ENCODE results near the gene CFAP100. TPM values are rescaled to one million over a fixed set of nuclear protein-coding genes. Genes with fewer than 3 reads are reported as not detected.

Gene CFAP100
- total RNA-seq, 1 donor from 2014 or later, result not detected

- peaks cover 13% of the 10 kb centered on the region for H4K20me1 ChIP-seq (ENCODE audit: low read depth)
- Mint-ChIP-seq H3K36me3 (no peaks in the 10 kb centered on the region), H3K4me1 (peaks cover 35% of the 10 kb centered on the region), H3K4me3 (no peak overlapping the region), H3K27ac (no peak overlapping the region), H3K9me3 (no peaks in the 10 kb centered on the region), H3K27me3 (ENCODE audit: insufficient read depth, low read depth) (peaks cover 11% of the 10 kb centered on the region)
- H3K27me3 ChIP-seq, result peaks cover 7% of the 10 kb centered on the region
- H3K4me3 ChIP-seq, result no peak overlapping the region
- DNase-seq (ENCODE audit: low spot score), result no peak
- H3K4me2 ChIP-seq, result no peak overlapping the region
- peaks cover 19% of the 10 kb centered on the region for H3K4me1 ChIP-seq
- no peak overlapping the region for H3K27ac ChIP-seq
- H3F3A ChIP-seq (ENCODE audit: low read depth), result peaks cover 30% of the 10 kb centered on the region
- TF ChIP-seq EZH2 (IDR thresholded peaks at IDR 0.05) (no peak), EZH2phosphoT487 (IDR thresholded peaks at IDR 0.05) (no peak)
- TF ChIP-seq, protein P1, sequence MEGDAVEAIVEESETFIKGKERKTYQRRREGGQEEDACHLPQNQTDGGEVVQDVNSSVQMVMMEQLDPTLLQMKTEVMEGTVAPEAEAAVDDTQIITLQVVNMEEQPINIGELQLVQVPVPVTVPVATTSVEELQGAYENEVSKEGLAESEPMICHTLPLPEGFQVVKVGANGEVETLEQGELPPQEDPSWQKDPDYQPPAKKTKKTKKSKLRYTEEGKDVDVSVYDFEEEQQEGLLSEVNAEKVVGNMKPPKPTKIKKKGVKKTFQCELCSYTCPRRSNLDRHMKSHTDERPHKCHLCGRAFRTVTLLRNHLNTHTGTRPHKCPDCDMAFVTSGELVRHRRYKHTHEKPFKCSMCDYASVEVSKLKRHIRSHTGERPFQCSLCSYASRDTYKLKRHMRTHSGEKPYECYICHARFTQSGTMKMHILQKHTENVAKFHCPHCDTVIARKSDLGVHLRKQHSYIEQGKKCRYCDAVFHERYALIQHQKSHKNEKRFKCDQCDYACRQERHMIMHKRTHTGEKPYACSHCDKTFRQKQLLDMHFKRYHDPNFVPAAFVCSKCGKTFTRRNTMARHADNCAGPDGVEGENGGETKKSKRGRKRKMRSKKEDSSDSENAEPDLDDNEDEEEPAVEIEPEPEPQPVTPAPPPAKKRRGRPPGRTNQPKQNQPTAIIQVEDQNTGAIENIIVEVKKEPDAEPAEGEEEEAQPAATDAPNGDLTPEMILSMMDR (IDR thresholded peaks at IDR 0.05), result no peak
- no peaks in the 10 kb centered on the region for H3K9me3 ChIP-seq (ENCODE audit: low read depth)
- H3K79me2 ChIP-seq (ENCODE audit: low read depth), result peaks cover 6% of the 10 kb centered on the region
- H2AFZ ChIP-seq (replicated peaks), result no peak overlapping the region
- no peak overlapping the region for H3K9ac ChIP-seq
- H3K36me3 ChIP-seq, result no peaks in the 10 kb centered on the region
These were observed 40.9 kb upstream of the CFAP100 start for GRCh38 chr3:126353694-126354321.

DNA sequence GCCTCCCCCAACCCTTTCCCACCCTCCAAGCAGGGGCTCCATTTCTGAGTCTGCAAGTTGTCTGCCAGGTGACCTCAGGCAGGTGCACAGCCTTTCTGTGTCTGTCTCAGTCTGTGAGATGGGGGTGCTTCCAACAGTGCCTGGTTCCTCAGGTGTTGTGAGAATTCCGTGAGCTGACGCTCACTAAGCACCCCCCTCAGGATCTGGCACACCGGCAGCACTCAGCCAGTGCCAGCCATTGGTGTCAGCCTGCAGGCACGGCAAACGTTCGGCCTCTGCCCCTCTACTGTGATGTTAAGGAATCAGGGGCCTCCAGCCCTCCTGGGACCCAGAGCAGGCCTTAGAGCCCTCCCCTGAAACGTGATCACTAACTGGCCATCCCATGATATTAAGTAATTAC is 39.9 kb upstream of the CFAP100 start:
- H3K4me3 Mint-ChIP-seq, result peak overlapping the region; percentile 96
- Histone ChIP-seq H2AFZ (replicated peaks) (no peak overlapping the region), H4K20me1 (ENCODE audit: low read depth) (peaks cover 13% of the 10 kb centered on the region), H3K9me3 (ENCODE audit: low read depth) (no peaks in the 10 kb centered on the region), H3K79me2 (ENCODE audit: low read depth) (peaks cover 6% of the 10 kb centered on the region), H3K4me2 (no peak overlapping the region), H3F3A (ENCODE audit: low read depth) (peaks cover 30% of the 10 kb centered on the region), H3K27ac (no peak overlapping the region), H3K9ac (no peak overlapping the region), H3K4me1 (peaks cover 19% of the 10 kb centered on the region), H3K4me3 (no peak overlapping the region), H3K27me3 (peaks cover 16% of the 10 kb centered on the region), H3K36me3 (no peaks in the 10 kb centered on the region)
- no peaks in the 10 kb centered on the region for H3K36me3 Mint-ChIP-seq
- H3K4me1 Mint-ChIP-seq, result peaks cover 36% of the 10 kb centered on the region
- H3K27ac Mint-ChIP-seq, result no peak overlapping the region
- no peaks in the 10 kb centered on the region for H3K9me3 Mint-ChIP-seq
- peaks cover 17% of the 10 kb centered on the region for H3K27me3 Mint-ChIP-seq (ENCODE audit: insufficient read depth, low read depth)
- DNase-seq (ENCODE audit: low spot score), result no peak
- TF ChIP-seq EZH2phosphoT487 (IDR thresholded peaks at IDR 0.05) (no peak), EZH2 (IDR thresholded peaks at IDR 0.05) (no peak)

- peaks cover 21% of the 10 kb centered on the region for H3K27me3 ChIP-seq
- peaks cover 36% of the 10 kb centered on the region for H3K4me1 Mint-ChIP-seq
- H3K9me3 Mint-ChIP-seq, result no peaks in the 10 kb centered on the region
- H3F3A ChIP-seq (ENCODE audit: low read depth), result peaks cover 30% of the 10 kb centered on the region
- H3K4me3 ChIP-seq, result peak overlapping the region; percentile 70
- TF ChIP-seq, protein P1 (IDR thresholded peaks at IDR 0.05), result no peak
- TF ChIP-seq EZH2phosphoT487 (IDR thresholded peaks at IDR 0.05) (no peak), EZH2 (IDR thresholded peaks at IDR 0.05) (no peak)
- peak overlapping the region; percentile 96 for H3K4me3 Mint-ChIP-seq
- H3K9ac ChIP-seq, result no peak overlapping the region
- H3K36me3 ChIP-seq, result no peaks in the 10 kb centered on the region
- H3K27ac Mint-ChIP-seq, result no peak overlapping the region
- peak overlapping the region; percentile 100 for H3K4me2 ChIP-seq
- H3K9me3 ChIP-seq (ENCODE audit: low read depth), result no peaks in the 10 kb centered on the region
- peak overlapping the region; percentile 38 for H2AFZ ChIP-seq (replicated peaks)
- peaks cover 13% of the 10 kb centered on the region for H4K20me1 ChIP-seq (ENCODE audit: low read depth)
- H3K27ac ChIP-seq, result no peak overlapping the region
- peaks cover 19% of the 10 kb centered on the region for H3K4me1 ChIP-seq
- peaks cover 20% of the 10 kb centered on the region for H3K27me3 Mint-ChIP-seq (ENCODE audit: insufficient read depth, low read depth)
- no peaks in the 10 kb centered on the region for H3K36me3 Mint-ChIP-seq
- peaks cover 6% of the 10 kb centered on the region for H3K79me2 ChIP-seq (ENCODE audit: low read depth)
- DNase-seq (ENCODE audit: low spot score), result no peak
These were observed 39.5 kb upstream of the CFAP100 start for GRCh38 chr3:126355251-126355650.

DNA sequence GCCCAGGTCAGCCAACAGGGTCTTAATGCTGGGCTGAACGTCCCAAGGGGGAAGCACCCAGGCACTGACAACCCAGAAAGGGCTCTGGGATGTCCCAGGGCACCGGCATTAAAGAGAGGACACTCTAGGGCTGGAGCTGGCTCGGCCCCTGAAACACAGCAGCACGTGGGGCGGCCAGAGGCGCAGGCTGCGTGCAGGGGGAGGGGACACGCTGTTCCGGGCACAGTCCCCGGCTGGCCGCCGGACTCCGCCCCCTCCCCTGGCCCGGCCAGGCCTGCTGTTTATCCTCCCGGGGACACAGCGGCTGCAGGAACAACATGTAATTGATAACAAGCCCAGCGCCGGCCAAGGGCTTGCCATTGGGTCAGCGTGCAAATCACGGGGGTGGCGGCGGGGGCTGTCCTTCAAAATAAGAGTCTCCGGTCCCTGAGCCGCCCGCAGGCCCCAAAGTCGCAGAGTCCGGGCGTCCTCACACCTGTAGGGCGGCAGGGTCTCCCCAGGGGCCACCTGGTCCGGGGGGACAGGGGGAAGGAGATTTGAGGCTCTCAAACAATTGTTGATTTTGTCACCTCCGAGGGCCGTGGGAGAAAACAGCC is 38.8 kb upstream of the CFAP100 start:
- H3K27ac ChIP-seq, result no peak overlapping the region
- peak overlapping the region; percentile 38 for H2AFZ ChIP-seq (replicated peaks)
- peaks cover 19% of the 10 kb centered on the region for H3K4me1 ChIP-seq
- no peaks in the 10 kb centered on the region for H3K36me3 ChIP-seq
- TF ChIP-seq, protein P1 (IDR thresholded peaks at IDR 0.05), result no peak
- TF ChIP-seq EZH2phosphoT487 (IDR thresholded peaks at IDR 0.05), result peak; percentile 18
- peak overlapping the region; percentile 39 for H3K27ac Mint-ChIP-seq
- peaks cover 30% of the 10 kb centered on the region for H3F3A ChIP-seq (ENCODE audit: low read depth)
- no peaks in the 10 kb centered on the region for H3K9me3 Mint-ChIP-seq
- H3K4me1 Mint-ChIP-seq, result peaks cover 34% of the 10 kb centered on the region
- peak; percentile 91 for DNase-seq (ENCODE audit: low spot score)
- H3K4me3 ChIP-seq, result peak overlapping the region; percentile 70
- peaks cover 13% of the 10 kb centered on the region for H4K20me1 ChIP-seq (ENCODE audit: low read depth)
- H3K4me3 Mint-ChIP-seq, result peak overlapping the region; percentile 96
- H3K9me3 ChIP-seq (ENCODE audit: low read depth), result no peaks in the 10 kb centered on the region
- peaks cover 6% of the 10 kb centered on the region for H3K79me2 ChIP-seq (ENCODE audit: low read depth)
- H3K36me3 Mint-ChIP-seq, result no peaks in the 10 kb centered on the region
- peaks cover 22% of the 10 kb centered on the region for H3K27me3 ChIP-seq
- H3K27me3 Mint-ChIP-seq (ENCODE audit: insufficient read depth, low read depth), result peaks cover 18% of the 10 kb centered on the region
- H3K9ac ChIP-seq, result no peak overlapping the region
- H3K4me2 ChIP-seq, result peak overlapping the region; percentile 100

All from neural progenitor cell (in vitro differentiated cells).